ENCODE data around the gene CD79A. TPM values are rescaled to one million over a fixed set of nuclear protein-coding genes. Genes with fewer than 3 reads are reported as not detected.

CD79A gene
- total and polyA plus RNA-seq, 7 donors: 1.8 to 169 (median 3.6) TPM; not detected in 4

- WGBS, 2 donors: 62 to 74% methylated on average over 12 of the region's 12 CpGs
- Histone ChIP-seq H3K9me3 (no peaks in the 10 kb centered on the region), H3K27ac (no peak overlapping the region), H3K4me1 (peaks cover 0 to 13% (median 6%) of the 10 kb centered on the region in 4 donors), H3K4me3 (no peak overlapping the region), H3K27me3 (peaks cover 26 to 44% (median 34%) of the 10 kb centered on the region in 3 donors), H3K36me3 (peaks cover 0 to 21% (median 6%) of the 10 kb centered on the region in 4 donors)
- no peak for DNase-seq
- intact Hi-C loops (cut with DNase I): no loop called here
- peak in 2 of 4 donors; percentile 9 to 11 for TF ChIP-seq POLR2AphosphoS5 (IDR thresholded peaks at IDR 0.05)
- TF ChIP-seq EP300 (IDR thresholded peaks at IDR 0.05): no peak
These were observed 33.3 kb downstream of the CD79A start for GRCh38 chr19:41910240-41910991.

- TF ChIP-seq CTCF (IDR thresholded peaks at IDR 0.05): no peak
- no peak for TF ChIP-seq POLR2AphosphoS5 (IDR thresholded peaks at IDR 0.05)
- no peak for TF ChIP-seq EP300 (IDR thresholded peaks at IDR 0.05)
- TF ChIP-seq POLR2A (IDR thresholded peaks at IDR 0.05): no peak
- H3K27ac ChIP-seq: no peak overlapping the region
- no peak overlapping the region for H3K4me3 ChIP-seq
- H3K36me3 ChIP-seq: peaks cover 0 to 13% (median 2%) of the 10 kb centered on the region in 4 donors
- intact Hi-C loops (cut with DNase I): no loop called here
- DNase-seq: no peak
- peaks cover 0 to 13% (median 7%) of the 10 kb centered on the region in 4 donors for H3K4me1 ChIP-seq
- H3K9me3 ChIP-seq: no peaks in the 10 kb centered on the region
- H3K27me3 ChIP-seq: peaks cover 26 to 52% (median 42%) of the 10 kb centered on the region in 3 donors
- 44 to 70% methylated on average over 13 of the region's 13 CpGs for WGBS, 2 donors
These were observed 34.2 kb downstream of the CD79A start for GRCh38 chr19:41910992-41911888.

- H3K36me3 ChIP-seq: peaks cover 0 to 4% (median 0%) of the 10 kb centered on the region in 4 donors
- no peaks in the 10 kb centered on the region for H3K9me3 ChIP-seq
- intact Hi-C loops (cut with DNase I): no loop called here
- 16 to 17% methylated on average over 29 of the region's 29 CpGs for WGBS, 2 donors
- no peak for DNase-seq
- H3K27me3 ChIP-seq: peaks cover 26 to 61% (median 50%) of the 10 kb centered on the region in 3 donors
- peaks cover 0 to 13% (median 7%) of the 10 kb centered on the region in 4 donors for H3K4me1 ChIP-seq
- H3K4me3 ChIP-seq: no peak overlapping the region
- H3K27ac ChIP-seq: no peak overlapping the region
- TF ChIP-seq POLR2A (IDR thresholded peaks at IDR 0.05) (no peak), POLR2AphosphoS5 (IDR thresholded peaks at IDR 0.05) (no peak), EP300 (IDR thresholded peaks at IDR 0.05) (no peak), CTCF (IDR thresholded peaks at IDR 0.05) (no peak)
These were observed 35.0 kb downstream of the CD79A start for GRCh38 chr19:41911889-41912731.

GRCh38 chr19:41912899-41913537, 35.9 kb downstream of the CD79A start:
- Histone ChIP-seq H3K27ac (no peak overlapping the region), H3K4me3 (no peak overlapping the region), H3K9me3 (no peaks in the 10 kb centered on the region), H3K4me1 (peaks cover 0 to 13% (median 7%) of the 10 kb centered on the region in 4 donors), H3K36me3 (no peaks in the 10 kb centered on the region), H3K27me3 (peaks cover 29 to 70% (median 59%) of the 10 kb centered on the region in 3 donors)
- TF ChIP-seq CTCF (IDR thresholded peaks at IDR 0.05): no peak
- TF ChIP-seq POLR2AphosphoS5 (IDR thresholded peaks at IDR 0.05): no peak
- TF ChIP-seq POLR2A (IDR thresholded peaks at IDR 0.05): no peak
- DNase-seq: no peak
- 1 to 3% methylated on average over 51 of the region's 51 CpGs for WGBS, 2 donors
- intact Hi-C loops (cut with DNase I): no loop called here

All from sigmoid colon (tissue), 7 donors.